Right lobe of liver (tissue), 6 donors: ENCODE results near the gene ASNS. TPM values are rescaled to one million over a fixed set of nuclear protein-coding genes. Genes with fewer than 3 reads are reported as not detected.
A peak's percentile ranks its signal among the peaks of the same experiment; 100 is the strongest.
"Not testable (repeated sequence)": the region's sequence is repeated elsewhere in the genome, so short reads cannot be mapped to it uniquely, and the experiment has no call there.

Source experiments
- ATAC-seq, 4 donors: fragments of 200-7000 bp; cut with Tn5 transposase; one replicate each; pipeline ENCODE4 v1.9.1; 2020; ENCODE audit warnings: mild to moderate bottlenecking in 4 of 4, moderate library complexity in 4 of 4
- DNase-seq, 3 donors: peaks; one replicate each; pipeline ENCODE4 v3.0.0-alpha.2; 2020
- H3K27ac ChIP-seq, 3 donors: fragments of 200-600 bp; one replicate each; pipeline ENCODE4 v1.8.0; 2022
- H3K27me3 ChIP-seq, 2 donors: fragments of 200-600 bp; one replicate each; pipeline ENCODE4 v1.8.0; 2022
- H3K36me3 ChIP-seq, 4 donors: fragments of 200-600 bp; sonication (generic) in 1 of 4; one replicate each; pipeline versions ENCODE4 v1.5.1 to v1.8.0; 2017 to 2022; ENCODE audit warnings: control low read depth in 1 of 4
- H3K4me1 ChIP-seq, 4 donors: fragments of 200-600 bp; sonication (generic) in 1 of 4; one replicate each; pipeline versions ENCODE4 v1.5.1 to v1.8.0; 2017 to 2022; ENCODE audit warnings: control low read depth in 1 of 4
- H3K4me3 ChIP-seq, 3 donors: fragments of 200-600 bp; one replicate each; pipeline ENCODE4 v1.8.0; 2022
- H3K9me3 ChIP-seq, 4 donors: fragments of 200-600 bp; sonication (generic) in 1 of 4; one replicate each; pipeline versions ENCODE4 v1.5.1 to v1.8.0; 2017 to 2022; ENCODE audit warnings: control low read depth in 1 of 4
- CTCF ChIP-seq, 4 donors: fragments of 200-600 bp in 3 of 4; fragments of 450-650 bp in 1 of 4; IDR thresholded peaks; one replicate each; pipeline versions ENCODE4 v1.5.1 to v1.8.0; 2016 to 2022; ENCODE audit warnings: antibody characterized with exemption in 4 of 4, mild to moderate bottlenecking in 2 of 4
- POLR2A ChIP-seq: fragments of 450-650 bp; IDR thresholded peaks from one replicate; pipeline ENCODE4 v1.6.1; 2017; ENCODE audit warnings: antibody characterized with exemption, mild to moderate bottlenecking
- WGBS: methylation state at CpG from one replicate; pipeline ENCODE4 v1.1.6; 2018; ENCODE audit warnings: low coverage, low lambda C conversion rate; ENCODE audit not compliant: insufficient coverage; ENCODE audit errors: missing lambda C conversion rate; 5-methylcytosine and 5-hydroxymethylcytosine counted together
- intact Hi-C, 2 donors: fragments of 100-400 bp; cut with DNase I; formaldehyde crosslinking; loops; one replicate each; pipeline versions ENCODE4 v1.11.2 to v1.14.1; 2022
- long read RNA-seq: library from polyadenylated mRNA; unstranded; transcript quantifications from one replicate; pipeline ENCODE4 v2.0.0, GENCODE V29; 2019
- total RNA-seq, 6 experiments: library from RNA; depleted of rRNA in 2 of 6; stranded (reverse); fragments of >200 nt in 2 of 6; fragmentation: NEBNext Ultra II Directional in 3 of 6; extraction: Animal tissue kit (Norgen Biotek cat#: 25700) in 3 of 6; gene quantifications; one replicate each; pipeline versions ENCODE4 v1.1.0 to v1.2.4, GENCODE V29; 2016 to 2023
- donor health status: DM: no; HTN: yes; CAD: no.
- donor health status: DM: no; HTN: no; CAD: no.
- donor health status: DM: no; HTN: no; CAD: no.
- donor health status: DM: no; HTN: yes; CAD: no.
- donor health status: DM: no; HTN: yes; CAD: no.

The ASNS gene, protein sequence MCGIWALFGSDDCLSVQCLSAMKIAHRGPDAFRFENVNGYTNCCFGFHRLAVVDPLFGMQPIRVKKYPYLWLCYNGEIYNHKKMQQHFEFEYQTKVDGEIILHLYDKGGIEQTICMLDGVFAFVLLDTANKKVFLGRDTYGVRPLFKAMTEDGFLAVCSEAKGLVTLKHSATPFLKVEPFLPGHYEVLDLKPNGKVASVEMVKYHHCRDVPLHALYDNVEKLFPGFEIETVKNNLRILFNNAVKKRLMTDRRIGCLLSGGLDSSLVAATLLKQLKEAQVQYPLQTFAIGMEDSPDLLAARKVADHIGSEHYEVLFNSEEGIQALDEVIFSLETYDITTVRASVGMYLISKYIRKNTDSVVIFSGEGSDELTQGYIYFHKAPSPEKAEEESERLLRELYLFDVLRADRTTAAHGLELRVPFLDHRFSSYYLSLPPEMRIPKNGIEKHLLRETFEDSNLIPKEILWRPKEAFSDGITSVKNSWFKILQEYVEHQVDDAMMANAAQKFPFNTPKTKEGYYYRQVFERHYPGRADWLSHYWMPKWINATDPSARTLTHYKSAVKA
- total RNA-seq, result 10 to 100 TPM in 2 of 6 experiments, 1 to 10 TPM in 3, under 1 TPM in 1; 0.33 to 14.5 (median 3.3) TPM
- long read RNA-seq, partial matches to known transcripts, result 0 of 1 reads
- long read RNA-seq, other reads (novel, unspliced or antisense), result 0 of 1 reads

- peak within 1 kb of the TSS; percentile 43 to 63 (median 51) for H3K4me3 ChIP-seq
- TF ChIP-seq CTCF (IDR thresholded peaks at IDR 0.05) (no peak), POLR2A (peak; percentile 68)
- no peaks in the 10 kb centered on the region for H3K36me3 ChIP-seq
- H3K4me1 ChIP-seq, result peaks cover 0 to 5% (median 0%) of the 10 kb centered on the region in 4 donors
- peak; percentile 100 for ATAC-seq
- no peak within 1 kb of the TSS for H3K27ac ChIP-seq
- no peaks in the 10 kb centered on the region for H3K9me3 ChIP-seq
- whole genome bisulfite sequencing, result 0% methylated on average over 6 of the region's 58 CpGs
- no peaks in the 10 kb centered on the region for H3K27me3 ChIP-seq
- intact Hi-C loops, result no loop called here
- peak; percentile 78 to 92 (median 90) for DNase-seq
These were observed at the start of gene ASNS for GRCh38 chr7:97872025-97872669. Gene ASNS, minus strand, starts transcription at chr7:97872408. Its CDS starts 3,252 bp downstream, at chr7:97869156.

DNA sequence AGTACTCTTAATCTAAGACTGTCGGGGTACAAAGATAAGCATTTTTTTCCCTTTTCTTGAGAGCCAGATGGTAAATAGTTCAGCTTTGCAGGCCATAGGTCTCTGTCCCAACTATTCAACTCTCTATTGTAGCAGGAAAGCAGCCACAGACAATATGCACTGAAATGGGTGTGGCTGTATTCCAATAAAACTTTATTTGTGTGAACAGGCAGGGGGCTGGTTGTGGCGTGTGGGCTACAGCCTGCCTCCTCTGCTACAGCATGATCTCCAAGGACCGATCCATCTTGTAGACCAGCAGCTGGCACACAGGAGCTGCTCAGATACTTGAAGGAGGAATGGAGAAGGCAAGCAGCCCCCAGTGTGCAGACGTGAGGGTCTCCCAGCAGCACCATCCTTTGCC is 49.0 kb upstream of the ASNS start:
- H3K4me1 ChIP-seq, H3K9me3 ChIP-seq, DNase-seq, H3K4me3 ChIP-seq, H3K27me3 ChIP-seq, H3K27ac ChIP-seq, ATAC-seq, H3K36me3 ChIP-seq, intact Hi-C loops: not testable (repeated sequence)
- 67% methylated on average over 1 of the region's 4 CpGs for WGBS

DNA sequence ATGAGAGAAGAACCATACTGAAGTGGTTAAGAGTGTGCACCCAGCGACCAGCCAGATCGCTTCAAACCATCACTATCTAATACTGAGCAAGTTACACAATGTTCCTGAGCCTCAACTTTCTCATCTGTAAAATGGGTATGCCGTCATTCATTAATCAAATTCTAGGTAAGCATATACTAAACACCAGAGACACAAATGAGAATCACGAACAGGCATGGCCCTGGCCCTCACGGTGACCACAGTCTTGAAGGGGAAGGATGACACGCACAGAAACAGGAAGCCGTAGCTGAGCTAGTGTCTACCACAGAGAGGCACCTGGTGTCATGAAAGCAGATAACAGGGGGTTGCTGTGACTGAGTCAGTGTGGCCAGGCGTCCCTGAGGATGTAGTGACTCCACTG is 43.1 kb upstream of the ASNS start:
- H3K4me1 ChIP-seq, H3K27me3 ChIP-seq, H3K27ac ChIP-seq, ATAC-seq, H3K9me3 ChIP-seq, H3K36me3 ChIP-seq, DNase-seq, intact Hi-C loops, H3K4me3 ChIP-seq: not testable (repeated sequence)
- 70% methylated on average over 8 of the region's 8 CpGs for WGBS

DNA sequence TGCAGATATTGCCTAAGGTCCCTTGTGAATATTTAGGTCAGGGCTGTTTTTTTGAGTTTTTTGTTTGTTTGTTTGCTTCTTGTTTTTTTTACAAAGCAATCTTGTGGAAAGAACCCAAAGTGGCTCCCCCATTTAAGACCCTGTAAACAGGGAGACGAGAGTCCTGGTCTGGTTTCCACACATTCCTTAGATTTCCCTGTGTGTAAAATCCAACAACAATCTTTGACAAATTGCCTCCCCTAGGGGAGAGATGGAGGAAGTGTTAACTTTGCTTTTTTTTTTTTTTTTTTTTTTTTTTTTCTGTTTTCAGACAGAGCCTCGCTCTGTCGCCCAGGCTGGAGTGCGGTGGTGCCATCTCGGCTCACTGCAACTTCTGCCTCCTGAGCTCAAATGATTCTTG is 40.1 kb upstream of the ASNS start:
- intact Hi-C loops, H3K36me3 ChIP-seq, DNase-seq, H3K4me3 ChIP-seq, H3K27ac ChIP-seq, ATAC-seq, H3K4me1 ChIP-seq, H3K9me3 ChIP-seq, H3K27me3 ChIP-seq: not testable (repeated sequence)
- 63% methylated on average over 2 of the region's 5 CpGs for WGBS

DNA sequence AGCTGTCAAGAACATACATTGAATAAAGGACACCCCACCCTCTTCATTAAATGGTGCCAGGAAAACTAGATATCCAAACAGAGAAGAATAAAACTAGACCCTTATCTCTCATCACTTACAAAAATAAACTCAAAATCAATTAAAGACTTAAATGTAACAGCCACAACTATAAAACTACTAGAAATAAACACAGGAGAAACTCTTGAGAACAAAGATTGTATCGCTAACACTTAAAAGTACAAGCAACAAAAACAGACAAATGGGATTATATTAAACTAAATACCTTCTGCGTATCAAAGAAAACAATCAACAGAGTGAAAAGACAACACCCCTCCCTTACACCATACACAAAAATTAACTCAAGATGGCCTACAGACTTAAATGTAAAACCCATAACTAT is 24.7 kb upstream of the ASNS start:
- ATAC-seq, intact Hi-C loops, H3K4me3 ChIP-seq, H3K27me3 ChIP-seq, H3K4me1 ChIP-seq, H3K27ac ChIP-seq, H3K36me3 ChIP-seq, DNase-seq, H3K9me3 ChIP-seq: not testable (repeated sequence)
- 83% methylated on average over 2 of the region's 2 CpGs for WGBS

DNA sequence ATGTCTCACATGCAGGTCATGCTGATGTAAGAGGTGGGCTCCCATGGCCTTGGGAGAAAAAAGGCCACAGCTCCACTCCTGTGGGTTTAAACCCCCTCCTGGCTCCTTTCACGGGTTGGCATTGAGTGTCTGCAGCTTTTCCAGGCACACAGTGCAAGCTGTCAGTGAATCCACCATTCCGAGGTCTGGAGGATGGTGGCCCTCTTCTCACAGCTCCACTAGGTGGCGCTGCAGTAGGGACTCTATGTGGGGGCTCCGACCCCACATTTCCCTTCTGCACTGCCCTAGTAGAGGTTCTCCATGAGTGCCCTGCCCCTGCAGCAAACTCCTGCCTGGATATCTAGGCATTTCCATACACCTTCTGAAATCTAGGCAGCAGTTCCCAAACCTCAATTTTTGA is 19.5 kb upstream of the ASNS start:
- H3K4me3 ChIP-seq, DNase-seq, H3K9me3 ChIP-seq, ATAC-seq, H3K4me1 ChIP-seq, H3K27ac ChIP-seq, H3K27me3 ChIP-seq, intact Hi-C loops, H3K36me3 ChIP-seq: not testable (repeated sequence)
- 0% methylated on average over 1 of the region's 4 CpGs for WGBS

GRCh38 chr7:97879527-97879926 is 7.3 kb upstream of the ASNS start:
- H3K36me3 ChIP-seq, H3K4me1 ChIP-seq, H3K9me3 ChIP-seq, DNase-seq, H3K4me3 ChIP-seq, intact Hi-C loops, ATAC-seq, H3K27ac ChIP-seq, H3K27me3 ChIP-seq: not testable (repeated sequence)
- WGBS, result no CpG with 5 or more reads among the region's 3 CpGs

GRCh38 chr7:97874894-97875293 is 2.7 kb upstream of the ASNS start:
- intact Hi-C loops, DNase-seq: not testable (repeated sequence)
- WGBS, result 63% methylated on average over 4 of the region's 4 CpGs

More at GRCh38 chr7:97874894-97875293, 2.7 kb upstream of the ASNS start:
- not testable (repeated sequence) for H3K27me3 ChIP-seq, H3K9me3 ChIP-seq, H3K27ac ChIP-seq, ATAC-seq, H3K4me3 ChIP-seq, H3K4me1 ChIP-seq, H3K36me3 ChIP-seq
